Esophagus muscularis mucosa (tissue), 4 donors: ENCODE data around the gene PPDPF. TPM values are rescaled to one million over a fixed set of nuclear protein-coding genes. Genes with fewer than 3 reads are reported as not detected.

ENCODE experiments used
- DNase-seq: peaks from one replicate; pipeline ENCODE4 v3.0.0-alpha.2; 2017; ENCODE audit errors: extremely low spot score
- H3K27ac ChIP-seq, 4 donors: fragments of 200-600 bp; sonication (generic); replicated peaks in 1 of 4; 1 replicate in 3 of 4; 2 replicates in 1 of 4; pipeline ENCODE4 v1.5.1; 2016 to 2019; ENCODE audit warnings: mild to moderate bottlenecking in 1 of 4
- H3K27me3 ChIP-seq, 4 donors: fragments of 200-600 bp; sonication (generic); one replicate each; pipeline versions ENCODE4 v1.5.1 to v1.6.0; 2016 to 2019
- H3K36me3 ChIP-seq, 4 donors: fragments of 200-600 bp; sonication (generic); one replicate each; pipeline ENCODE4 v1.5.1; 2016 to 2019
- H3K4me1 ChIP-seq, 4 donors: fragments of 200-600 bp; sonication (generic); one replicate each; pipeline ENCODE4 v1.5.1; 2016 to 2019
- H3K4me3 ChIP-seq, 4 donors: fragments of 200-600 bp; sonication (generic); 1 replicate in 2 of 4; 2 replicates in 2 of 4; pipeline ENCODE4 v1.5.1; 2016 to 2019; ENCODE audit warnings: mild to moderate bottlenecking in 4 of 4, moderate library complexity in 1 of 4
- H3K9me3 ChIP-seq, 4 donors: fragments of 200-600 bp; sonication (generic); 1 replicate in 3 of 4; 2 replicates in 1 of 4; pipeline ENCODE4 v1.5.1; 2016 to 2019
- EP300 ChIP-seq: sonication (generic); formaldehyde crosslinking; IDR thresholded peaks from one replicate; pipeline ENCODE4 v1.6.1; 2017; ENCODE audit warnings: antibody characterized with exemption
- POLR2A ChIP-seq: fragments of 450-650 bp; IDR thresholded peaks from one replicate; pipeline ENCODE4 v1.6.1; 2017; ENCODE audit warnings: antibody characterized with exemption, moderate library complexity, mild to moderate bottlenecking, low read depth
- POLR2AphosphoS5 ChIP-seq, 2 donors: sonication (generic); formaldehyde crosslinking; IDR thresholded peaks; one replicate each; pipeline ENCODE4 v1.6.1; 2017; ENCODE audit warnings: antibody characterized with exemption in 2 of 2
- WGBS: methylation state at CpG from one replicate; pipeline ENCODE4 v1.1.5; 2018; 5-methylcytosine and 5-hydroxymethylcytosine counted together
- intact Hi-C: fragments of 100-400 bp; cut with DNase I; formaldehyde crosslinking; loops from one replicate; pipeline ENCODE4 v1.15.1; 2023
- total RNA-seq, 4 donors: library from RNA; depleted of rRNA; stranded (reverse); fragments of >200 nt; gene quantifications; one replicate each; pipeline versions ENCODE4 v1.1.0 to v1.2.1, GENCODE V29; 2016
- TF ChIP-seq, protein P1 (sequence below), 3 experiments: fragments of 200-600 bp in 2 of 3; fragments of 450-650 bp in 1 of 3; sonication (generic) in 2 of 3; IDR thresholded peaks; one replicate each; pipeline ENCODE4 v1.5.1; 2017 to 2019; ENCODE audit warnings: antibody characterized with exemption in 3 of 3, mild to moderate bottlenecking in 2 of 3, moderate library complexity in 1 of 3

Gene PPDPF
- total RNA-seq, 4 donors from 2014 or later: 150 to 291 (median 270) TPM

DNA sequence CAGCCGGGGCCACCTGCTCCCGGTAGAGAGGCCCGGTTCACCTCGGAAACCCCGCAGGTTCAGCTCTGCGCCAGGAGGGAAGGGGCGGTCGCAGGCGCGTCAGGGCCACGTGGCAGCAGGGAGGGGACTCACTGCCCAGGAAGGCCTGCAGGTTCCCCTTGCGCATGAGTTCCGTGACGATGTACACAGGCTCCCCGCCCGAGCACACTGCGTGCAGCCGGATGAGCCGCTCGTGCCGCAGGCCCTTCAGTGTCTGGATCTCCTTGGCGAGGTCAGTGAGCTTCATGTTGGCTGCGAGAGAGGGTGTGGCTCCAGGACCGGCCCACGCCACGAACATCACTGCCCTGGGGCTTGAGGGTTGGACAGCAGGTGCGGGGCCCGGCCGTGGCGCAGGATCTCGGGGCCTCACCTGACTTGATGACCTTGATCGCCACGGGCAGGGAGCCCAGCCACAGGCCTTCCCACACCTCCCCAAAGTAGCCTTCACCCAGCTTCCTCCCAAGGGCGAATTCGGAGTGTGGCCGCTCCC lies 21.5 kb downstream of the PPDPF start:
- no peaks in the 10 kb centered on the region for H3K36me3 ChIP-seq
- TF ChIP-seq POLR2AphosphoS5 (IDR thresholded peaks at IDR 0.05) (no peak), POLR2A (no peak)
- H3K27ac ChIP-seq: no peak overlapping the region
- H3K4me1 ChIP-seq: peaks cover 14 to 15% (median 15%) of the 10 kb centered on the region in 4 donors
- DNase-seq: no peak
- no peak overlapping the region for H3K4me3 ChIP-seq
- intact Hi-C loops: no loop called here
- 97% methylated on average over 14 of the region's 36 CpGs for WGBS
- H3K27me3 ChIP-seq: peaks cover 0 to 53% (median 4%) of the 10 kb centered on the region in 4 donors
- H3K9me3 ChIP-seq: no peaks in the 10 kb centered on the region

DNA sequence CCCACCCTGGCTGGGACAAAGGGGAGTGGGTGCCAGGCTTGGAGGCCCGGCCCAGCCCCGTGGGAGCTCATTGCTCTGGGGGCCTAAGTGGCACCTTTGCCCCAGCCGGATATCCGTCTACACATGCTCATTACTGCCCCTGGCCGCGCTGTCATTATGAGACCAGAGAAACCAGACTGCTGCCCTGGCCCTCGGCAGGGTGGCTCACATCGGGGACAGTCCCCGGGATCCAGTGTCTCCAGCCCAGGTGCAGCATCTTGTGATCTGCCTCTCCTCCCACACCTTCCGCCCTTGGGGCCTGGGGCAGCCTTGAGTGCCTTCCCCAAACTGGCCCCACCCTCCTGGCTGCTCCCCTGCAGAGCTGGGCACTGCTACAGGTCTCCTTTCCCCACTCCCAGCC lies 22.1 kb downstream of the PPDPF start:
- Histone ChIP-seq H3K9me3 (no peaks in the 10 kb centered on the region), H3K36me3 (no peaks in the 10 kb centered on the region), H3K4me1 (peaks cover 8 to 15% (median 9%) of the 10 kb centered on the region in 4 donors), H3K4me3 (no peak overlapping the region), H3K27ac (no peak overlapping the region), H3K27me3 (peaks cover 0 to 53% (median 6%) of the 10 kb centered on the region in 4 donors)
- WGBS: 85% methylated on average over 10 of the region's 10 CpGs
- no peak for DNase-seq
- TF ChIP-seq POLR2A (no peak), EP300 (no peak), POLR2AphosphoS5 (IDR thresholded peaks at IDR 0.05) (no peak)
- TF ChIP-seq, protein P1, sequence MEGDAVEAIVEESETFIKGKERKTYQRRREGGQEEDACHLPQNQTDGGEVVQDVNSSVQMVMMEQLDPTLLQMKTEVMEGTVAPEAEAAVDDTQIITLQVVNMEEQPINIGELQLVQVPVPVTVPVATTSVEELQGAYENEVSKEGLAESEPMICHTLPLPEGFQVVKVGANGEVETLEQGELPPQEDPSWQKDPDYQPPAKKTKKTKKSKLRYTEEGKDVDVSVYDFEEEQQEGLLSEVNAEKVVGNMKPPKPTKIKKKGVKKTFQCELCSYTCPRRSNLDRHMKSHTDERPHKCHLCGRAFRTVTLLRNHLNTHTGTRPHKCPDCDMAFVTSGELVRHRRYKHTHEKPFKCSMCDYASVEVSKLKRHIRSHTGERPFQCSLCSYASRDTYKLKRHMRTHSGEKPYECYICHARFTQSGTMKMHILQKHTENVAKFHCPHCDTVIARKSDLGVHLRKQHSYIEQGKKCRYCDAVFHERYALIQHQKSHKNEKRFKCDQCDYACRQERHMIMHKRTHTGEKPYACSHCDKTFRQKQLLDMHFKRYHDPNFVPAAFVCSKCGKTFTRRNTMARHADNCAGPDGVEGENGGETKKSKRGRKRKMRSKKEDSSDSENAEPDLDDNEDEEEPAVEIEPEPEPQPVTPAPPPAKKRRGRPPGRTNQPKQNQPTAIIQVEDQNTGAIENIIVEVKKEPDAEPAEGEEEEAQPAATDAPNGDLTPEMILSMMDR (IDR thresholded peaks at IDR 0.05): no peak
- intact Hi-C loops: no loop called here

DNA sequence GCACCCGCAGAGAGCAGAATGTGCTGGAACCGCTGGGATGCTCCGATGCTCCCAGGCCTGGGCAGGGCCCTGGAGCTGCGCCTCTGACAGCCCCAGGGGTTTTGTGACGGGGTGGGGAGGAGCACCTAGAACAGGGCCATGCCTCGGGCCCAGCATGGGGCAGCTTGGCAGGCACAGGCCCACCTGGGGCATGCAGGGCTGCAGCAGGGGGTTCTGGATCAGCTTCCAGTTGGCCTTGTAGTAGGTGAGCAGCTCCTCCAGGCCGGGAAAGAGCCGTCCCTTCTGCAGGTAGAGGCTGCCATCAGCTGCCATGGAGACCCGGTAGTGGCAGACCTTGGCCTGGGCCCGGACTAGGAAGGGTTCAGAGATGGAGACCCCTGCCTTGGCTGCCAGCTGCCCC lies 22.6 kb downstream of the PPDPF start:
- TF ChIP-seq POLR2A: no peak
- no peak for TF ChIP-seq POLR2AphosphoS5 (IDR thresholded peaks at IDR 0.05)
- TF ChIP-seq, protein P1 (IDR thresholded peaks at IDR 0.05): no peak
- no peak for TF ChIP-seq EP300
- H3K4me1 ChIP-seq: peaks cover 4 to 13% (median 5%) of the 10 kb centered on the region in 4 donors
- H3K36me3 ChIP-seq: no peaks in the 10 kb centered on the region
- no peaks in the 10 kb centered on the region for H3K9me3 ChIP-seq
- H3K27ac ChIP-seq: no peak overlapping the region
- intact Hi-C loops: no loop called here
- WGBS: 76% methylated on average over 9 of the region's 10 CpGs
- H3K4me3 ChIP-seq: no peak overlapping the region
- H3K27me3 ChIP-seq: peaks cover 0 to 53% (median 10%) of the 10 kb centered on the region in 4 donors
- no peak for DNase-seq

DNA sequence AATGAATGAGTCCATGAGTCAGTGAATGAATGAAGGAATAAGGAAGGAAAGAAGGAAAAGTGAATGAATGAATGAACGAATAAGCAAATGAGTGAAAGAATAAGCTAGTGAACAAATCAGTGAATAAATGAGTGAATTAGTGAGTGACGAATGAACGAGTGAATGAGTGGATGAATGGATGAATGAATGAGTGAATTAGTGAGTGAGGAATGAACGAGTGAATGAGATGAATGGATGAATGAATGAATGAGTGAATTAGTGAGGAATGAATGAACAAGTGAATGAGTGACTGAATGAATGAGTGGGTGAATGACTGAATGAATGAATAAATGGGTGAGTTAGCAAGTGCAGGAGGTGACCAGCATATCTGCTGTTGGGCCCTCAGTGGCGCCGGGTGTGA lies 23.2 kb downstream of the PPDPF start:
- Histone ChIP-seq H3K9me3 (no peaks in the 10 kb centered on the region), H3K36me3 (no peaks in the 10 kb centered on the region), H3K4me1 (peaks cover 0 to 7% (median 0%) of the 10 kb centered on the region in 4 donors), H3K27ac (no peak overlapping the region), H3K27me3 (peaks cover 0 to 55% (median 12%) of the 10 kb centered on the region in 4 donors), H3K4me3 (no peak overlapping the region)
- intact Hi-C loops: no loop called here
- TF ChIP-seq POLR2AphosphoS5 (IDR thresholded peaks at IDR 0.05) (no peak), EP300 (no peak), POLR2A (no peak)
- TF ChIP-seq, protein P1 (IDR thresholded peaks at IDR 0.05): no peak
- no peak for DNase-seq
- WGBS: 91% methylated on average over 6 of the region's 6 CpGs

DNA sequence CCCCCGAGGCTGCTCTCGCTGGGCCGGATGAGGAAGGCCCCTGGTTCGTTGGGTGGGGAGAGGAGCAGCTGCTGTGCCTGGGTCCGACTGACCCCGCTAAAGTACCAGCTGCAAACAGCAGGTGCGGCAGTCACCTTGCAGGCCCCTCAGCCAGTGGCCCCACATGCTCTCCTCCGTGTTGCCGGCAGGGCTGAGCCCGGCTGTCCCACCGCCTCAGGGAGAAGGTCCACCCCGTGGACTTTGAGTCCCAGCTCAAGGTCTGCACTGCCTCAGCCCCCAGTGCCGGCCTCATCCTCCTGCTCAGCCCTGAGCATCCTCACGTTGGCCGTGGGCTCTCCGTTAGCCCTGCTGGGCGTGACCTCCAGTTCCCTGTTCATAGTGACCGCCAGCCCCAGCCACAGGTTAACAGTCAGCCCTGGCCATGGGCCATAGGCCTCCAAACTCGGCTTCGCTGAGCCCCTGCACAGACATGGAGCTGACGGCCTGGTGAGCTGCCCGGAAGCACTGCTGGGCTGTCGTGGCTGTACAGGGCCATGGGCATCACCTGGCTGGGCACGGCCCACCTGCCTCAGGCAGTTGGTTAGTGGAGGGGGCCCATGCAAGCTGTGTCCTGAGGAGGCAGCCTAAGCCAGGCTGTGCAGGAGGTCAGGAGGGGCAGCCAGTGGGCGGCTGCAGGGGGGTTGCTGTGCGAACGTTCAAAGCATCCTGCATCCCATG lies 23.8 kb downstream of the PPDPF start:
- DNase-seq: no peak
- Histone ChIP-seq H3K27me3 (peaks cover 0 to 58% (median 15%) of the 10 kb centered on the region in 4 donors), H3K4me3 (no peak overlapping the region), H3K9me3 (no peaks in the 10 kb centered on the region), H3K4me1 (peaks cover 0 to 6% (median 0%) of the 10 kb centered on the region in 4 donors), H3K36me3 (no peaks in the 10 kb centered on the region), H3K27ac (no peak overlapping the region)
- WGBS: 74% methylated on average over 22 of the region's 27 CpGs
- intact Hi-C loops: no loop called here
- TF ChIP-seq POLR2A (no peak), POLR2AphosphoS5 (IDR thresholded peaks at IDR 0.05) (no peak), EP300 (no peak)
- TF ChIP-seq, protein P1 (IDR thresholded peaks at IDR 0.05): no peak
